GM11168 (cell line): ENCODE data around the gene SLC35F1.
"Not testable (repeated sequence)": the region's sequence is repeated elsewhere in the genome, so short reads cannot be mapped to it uniquely, and the experiment has no call there.

Source experiments
- in situ Hi-C: fragments of 300-500 bp; cut with MboI; formaldehyde crosslinking; loops from one replicate; pipeline ENCODE4 v1.12.0; 2022; ENCODE audit warnings: low sequenced_read_pairs; ENCODE audit not compliant: unreplicated experiment

The SLC35F1 gene

GRCh38 chr6:117919775-117920729 lies 13.0 kb downstream of the SLC35F1 start:
- in situ Hi-C loops, result no loop called here

- in situ Hi-C loops, result no loop called here
These were observed 17.6 kb downstream of the SLC35F1 start for GRCh38 chr6:117924690-117925089.

- in situ Hi-C loops, result no loop called here
These were observed 20.8 kb downstream of the SLC35F1 start for GRCh38 chr6:117927866-117928265.

- in situ Hi-C loops, result no loop called here
These were observed 21.8 kb downstream of the SLC35F1 start for GRCh38 chr6:117928833-117929232.

GRCh38 chr6:117929501-117929900 lies 22.4 kb downstream of the SLC35F1 start:
- in situ Hi-C loops, result no loop called here

GRCh38 chr6:117930645-117931044 lies 23.6 kb downstream of the SLC35F1 start:
- in situ Hi-C loops, result no loop called here

- in situ Hi-C loops, result no loop called here
These were observed 24.9 kb downstream of the SLC35F1 start for GRCh38 chr6:117932001-117932400.

- in situ Hi-C loops, result no loop called here
These were observed 25.6 kb downstream of the SLC35F1 start for GRCh38 chr6:117932676-117933075.

- in situ Hi-C loops, result no loop called here
These were observed 26.4 kb downstream of the SLC35F1 start for GRCh38 chr6:117933471-117933870.

GRCh38 chr6:117938311-117938995 lies 31.4 kb downstream of the SLC35F1 start:
- in situ Hi-C loops, result no loop called here

- in situ Hi-C loops, result no loop called here
These were observed 40.2 kb downstream of the SLC35F1 start for GRCh38 chr6:117947234-117947633.

GRCh38 chr6:117951783-117952182 lies 44.7 kb downstream of the SLC35F1 start:
- in situ Hi-C loops, result no loop called here

GRCh38 chr6:117955684-117956256 lies 48.7 kb downstream of the SLC35F1 start:
- in situ Hi-C loops, result no loop called here

- in situ Hi-C loops, result no loop called here
These were observed 49.3 kb downstream of the SLC35F1 start for GRCh38 chr6:117956386-117956785.

- in situ Hi-C loops, result no loop called here
These were observed 51.5 kb downstream of the SLC35F1 start for GRCh38 chr6:117958536-117958935.

GRCh38 chr6:117960877-117961276 lies 53.8 kb downstream of the SLC35F1 start:
- in situ Hi-C loops, result no loop called here

- in situ Hi-C loops, result no loop called here
These were observed 54.2 kb downstream of the SLC35F1 start for GRCh38 chr6:117961301-117961700.

- in situ Hi-C loops, result not testable (repeated sequence)
These were observed 58.7 kb downstream of the SLC35F1 start for GRCh38 chr6:117965763-117966162.

GRCh38 chr6:117971637-117972036 lies 64.6 kb downstream of the SLC35F1 start:
- in situ Hi-C loops, result no loop called here

GRCh38 chr6:117974914-117975627 lies 68.0 kb downstream of the SLC35F1 start:
- in situ Hi-C loops, result loop anchor here (25.0 kb wide), 1 partner anchor 262 kb away; no protein-coding TSS in a partner anchor
